Neural cell (in vitro differentiated cells): ENCODE data around the gene ZRANB3.

Experiments
- EP300 ChIP-seq: fragments of 450-650 bp; conservative IDR thresholded peaks from 2 replicates; pipeline ENCODE4 v1.6.1; 2014; ENCODE audit warnings: antibody characterized with exemption, mild to moderate bottlenecking, moderate library complexity; ENCODE audit not compliant: poor library complexity, severe bottlenecking
- EZH2 ChIP-seq: fragments of 200-600, 300-800 bp; shearing (Covaris generic), sonication (generic); IDR thresholded peaks from 2 replicates; pipeline ENCODE4 v1.6.1; 2014; ENCODE audit warnings: antibody characterized with exemption, low read length, borderline replicate concordance, mild to moderate bottlenecking; ENCODE audit not compliant: insufficient read depth, poor library complexity, severe bottlenecking
- MXI1 ChIP-seq: fragments of 450-650 bp; conservative IDR thresholded peaks from 2 replicates; pipeline ENCODE4 v1.6.1; 2014; ENCODE audit warnings: antibody characterized with exemption, mild to moderate bottlenecking; ENCODE audit not compliant: poor library complexity, severe bottlenecking
- POLR2AphosphoS5 ChIP-seq: IDR thresholded peaks from 2 replicates; pipeline ENCODE4 v1.6.1; 2012
- SMC3 ChIP-seq: fragments of 450-650 bp; conservative IDR thresholded peaks from 2 replicates; pipeline ENCODE4 v1.6.1; 2014; ENCODE audit warnings: antibody characterized with exemption, mild to moderate bottlenecking, moderate library complexity; ENCODE audit not compliant: poor library complexity
- TAF1 ChIP-seq: IDR thresholded peaks from 2 replicates; pipeline ENCODE4 v1.6.1; 2012; ENCODE audit warnings: low read depth
- TF ChIP-seq, protein P1 (sequence below): fragments of 450-650 bp; IDR thresholded peaks from 2 replicates; pipeline ENCODE4 v1.5.1; 2014; ENCODE audit warnings: antibody characterized with exemption, mild to moderate bottlenecking, moderate library complexity; ENCODE audit not compliant: poor library complexity, severe bottlenecking
- TF ChIP-seq, protein P2 (sequence below): IDR thresholded peaks from 2 replicates; pipeline ENCODE4 v1.6.1; 2012; ENCODE audit warnings: borderline replicate concordance

DNA sequence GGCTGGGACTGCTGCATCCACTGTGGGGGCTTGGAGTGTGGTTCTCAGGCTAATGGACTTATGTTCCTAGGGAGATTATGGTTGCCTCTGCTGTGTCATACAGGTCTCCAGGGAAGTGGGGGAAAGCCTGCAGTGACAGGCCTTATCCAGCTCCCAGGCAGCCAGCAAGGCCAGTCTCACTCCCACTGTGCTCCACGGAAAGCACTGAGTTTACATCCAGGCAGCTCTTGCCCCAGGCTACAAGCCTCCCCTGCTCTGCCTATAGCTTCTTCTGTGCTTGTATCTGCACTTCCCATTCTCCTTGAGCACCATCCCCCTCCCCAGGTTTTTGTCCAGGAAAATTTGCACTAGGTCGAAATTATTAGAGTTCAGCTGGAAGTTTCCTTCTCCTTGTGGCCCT, 231.9 kb downstream of the ZRANB3 start:
- no peak for TF ChIP-seq SMC3
- TF ChIP-seq POLR2AphosphoS5: no peak
- no peak for TF ChIP-seq MXI1
- TF ChIP-seq EP300: no peak
- TF ChIP-seq, protein P1, sequence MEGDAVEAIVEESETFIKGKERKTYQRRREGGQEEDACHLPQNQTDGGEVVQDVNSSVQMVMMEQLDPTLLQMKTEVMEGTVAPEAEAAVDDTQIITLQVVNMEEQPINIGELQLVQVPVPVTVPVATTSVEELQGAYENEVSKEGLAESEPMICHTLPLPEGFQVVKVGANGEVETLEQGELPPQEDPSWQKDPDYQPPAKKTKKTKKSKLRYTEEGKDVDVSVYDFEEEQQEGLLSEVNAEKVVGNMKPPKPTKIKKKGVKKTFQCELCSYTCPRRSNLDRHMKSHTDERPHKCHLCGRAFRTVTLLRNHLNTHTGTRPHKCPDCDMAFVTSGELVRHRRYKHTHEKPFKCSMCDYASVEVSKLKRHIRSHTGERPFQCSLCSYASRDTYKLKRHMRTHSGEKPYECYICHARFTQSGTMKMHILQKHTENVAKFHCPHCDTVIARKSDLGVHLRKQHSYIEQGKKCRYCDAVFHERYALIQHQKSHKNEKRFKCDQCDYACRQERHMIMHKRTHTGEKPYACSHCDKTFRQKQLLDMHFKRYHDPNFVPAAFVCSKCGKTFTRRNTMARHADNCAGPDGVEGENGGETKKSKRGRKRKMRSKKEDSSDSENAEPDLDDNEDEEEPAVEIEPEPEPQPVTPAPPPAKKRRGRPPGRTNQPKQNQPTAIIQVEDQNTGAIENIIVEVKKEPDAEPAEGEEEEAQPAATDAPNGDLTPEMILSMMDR: no peak
- TF ChIP-seq TAF1: no peak
- TF ChIP-seq EZH2: no peak
- TF ChIP-seq, protein P2, sequence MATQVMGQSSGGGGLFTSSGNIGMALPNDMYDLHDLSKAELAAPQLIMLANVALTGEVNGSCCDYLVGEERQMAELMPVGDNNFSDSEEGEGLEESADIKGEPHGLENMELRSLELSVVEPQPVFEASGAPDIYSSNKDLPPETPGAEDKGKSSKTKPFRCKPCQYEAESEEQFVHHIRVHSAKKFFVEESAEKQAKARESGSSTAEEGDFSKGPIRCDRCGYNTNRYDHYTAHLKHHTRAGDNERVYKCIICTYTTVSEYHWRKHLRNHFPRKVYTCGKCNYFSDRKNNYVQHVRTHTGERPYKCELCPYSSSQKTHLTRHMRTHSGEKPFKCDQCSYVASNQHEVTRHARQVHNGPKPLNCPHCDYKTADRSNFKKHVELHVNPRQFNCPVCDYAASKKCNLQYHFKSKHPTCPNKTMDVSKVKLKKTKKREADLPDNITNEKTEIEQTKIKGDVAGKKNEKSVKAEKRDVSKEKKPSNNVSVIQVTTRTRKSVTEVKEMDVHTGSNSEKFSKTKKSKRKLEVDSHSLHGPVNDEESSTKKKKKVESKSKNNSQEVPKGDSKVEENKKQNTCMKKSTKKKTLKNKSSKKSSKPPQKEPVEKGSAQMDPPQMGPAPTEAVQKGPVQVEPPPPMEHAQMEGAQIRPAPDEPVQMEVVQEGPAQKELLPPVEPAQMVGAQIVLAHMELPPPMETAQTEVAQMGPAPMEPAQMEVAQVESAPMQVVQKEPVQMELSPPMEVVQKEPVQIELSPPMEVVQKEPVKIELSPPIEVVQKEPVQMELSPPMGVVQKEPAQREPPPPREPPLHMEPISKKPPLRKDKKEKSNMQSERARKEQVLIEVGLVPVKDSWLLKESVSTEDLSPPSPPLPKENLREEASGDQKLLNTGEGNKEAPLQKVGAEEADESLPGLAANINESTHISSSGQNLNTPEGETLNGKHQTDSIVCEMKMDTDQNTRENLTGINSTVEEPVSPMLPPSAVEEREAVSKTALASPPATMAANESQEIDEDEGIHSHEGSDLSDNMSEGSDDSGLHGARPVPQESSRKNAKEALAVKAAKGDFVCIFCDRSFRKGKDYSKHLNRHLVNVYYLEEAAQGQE: no peak
